A673 (cell line): ENCODE results near the gene EPHB2. TPM values are rescaled to one million over a fixed set of nuclear protein-coding genes. Genes with fewer than 3 reads are reported as not detected.

ENCODE experiments used
- BruUV-seq: library from RNA; stranded (reverse); fragments of 400-500 nt; replicated peaks from 2 replicates; lab custom pipeline; 2021; lab: Mats Ljungman, UMichigan
- CTCF ChIA-PET: fragments of 300-600 bp; sonication (Branson Sonifier 250); formaldehyde crosslinking; loops from one replicate; lab custom pipeline; 2022; ENCODE audit warnings: antibody characterized with exemption; lab: Charles Lee
- POLR2A ChIA-PET: fragments of 300-600 bp; sonication (Branson Sonifier 250); formaldehyde crosslinking; loops from one replicate; lab custom pipeline; 2022; ENCODE audit warnings: antibody characterized with exemption; ENCODE audit not compliant: low non-redundant PET; lab: Charles Lee
- DNase-seq: peaks from one replicate; pipeline ENCODE4 v3.0.0-alpha.2; 2015; ENCODE audit warnings: low spot score
- H3K27ac ChIP-seq: fragments of 200-600 bp; sonication (generic); 2 replicates; pipeline ENCODE4 v1.5.1; 2016; ENCODE audit warnings: mixed run types, low read depth, mild to moderate bottlenecking, mixed read lengths, antibody characterized with exemption, low read length; ENCODE audit not compliant: poor library complexity, severe bottlenecking
- H3K27me3 ChIP-seq: fragments of 200-600 bp; sonication (generic); replicated peaks from 2 replicates; pipeline ENCODE4 v1.6.1; 2017; ENCODE audit warnings: mixed run types, low read depth, mild to moderate bottlenecking, mixed read lengths, antibody characterized with exemption, low read length; ENCODE audit not compliant: insufficient read depth, poor library complexity
- H3K36me3 ChIP-seq: fragments of 200-600 bp; sonication (generic); 2 replicates; pipeline ENCODE4 v1.6.1; 2016; ENCODE audit warnings: mixed run types, mild to moderate bottlenecking, mixed read lengths, antibody characterized with exemption, low read length; ENCODE audit not compliant: insufficient read depth, poor library complexity, severe bottlenecking
- H3K4me1 ChIP-seq: fragments of 200-600 bp; sonication (generic); 2 replicates; pipeline ENCODE4 v1.6.1; 2017; ENCODE audit warnings: mixed run types, mild to moderate bottlenecking, mixed read lengths, antibody characterized with exemption, low read length; ENCODE audit not compliant: insufficient read depth, poor library complexity, severe bottlenecking
- H3K4me3 ChIP-seq: fragments of 200-600 bp; sonication (generic); 2 replicates; pipeline ENCODE4 v1.5.1; 2016; ENCODE audit warnings: low read depth, mixed run types, mild to moderate bottlenecking, mixed read lengths, low read length; ENCODE audit not compliant: poor library complexity, severe bottlenecking
- H3K9me3 ChIP-seq: fragments of 200-600 bp; sonication (generic); 2 replicates; pipeline ENCODE4 v1.6.1; 2016; ENCODE audit warnings: mixed run types, low read depth, mild to moderate bottlenecking, mixed read lengths, antibody characterized with exemption, low read length; ENCODE audit not compliant: poor library complexity, severe bottlenecking
- CTCF ChIP-seq: fragments of 300-800, 200-600 bp; sonication (generic); conservative IDR thresholded peaks from 2 replicates; pipeline ENCODE4 v1.5.1; 2017; ENCODE audit warnings: low read depth, mild to moderate bottlenecking, antibody characterized with exemption, low read length, moderate library complexity, mixed read lengths
- EZH2 ChIP-seq: fragments of 200-600 bp; sonication (generic); IDR thresholded peaks from 2 replicates; pipeline ENCODE4 v1.6.1; 2017; ENCODE audit warnings: borderline replicate concordance, low read depth, mild to moderate bottlenecking, mixed read lengths, antibody characterized with exemption, low read length; ENCODE audit not compliant: poor library complexity, severe bottlenecking
- intact Hi-C: fragments of 100-400 bp; cut with micrococcal nuclease; formaldehyde crosslinking; loops from one replicate; pipeline ENCODE4 v1.10.0; 2022; ENCODE audit not compliant: unreplicated experiment
- total RNA-seq: library from RNA; stranded (reverse); gene quantifications from 2 replicates; pipeline ENCODE4 v1.2.3, GENCODE V29; 2021

EPHB2 gene
- total RNA-seq, 1 experiment from 2014 or later = 10.4 TPM

- no TSS peak for BruUV-seq
- no peak for DNase-seq
- Histone ChIP-seq H3K9me3 (no peaks in the 10 kb centered on the region), H3K36me3 (no peaks in the 10 kb centered on the region), H3K27me3 (no peaks in the 10 kb centered on the region), H3K4me3 (no peak overlapping the region), H3K27ac (no peak overlapping the region), H3K4me1 (peaks cover 28% of the 10 kb centered on the region)
- CTCF ChIA-PET = no interaction called here
- intact Hi-C loops = no loop called here
- TF ChIP-seq EZH2 = no peak
- no peak for TF ChIP-seq CTCF
- POLR2A ChIA-PET = no interaction called here
These were observed 204.6 kb downstream of the EPHB2 start for GRCh38 chr1:22915231-22915630.

GRCh38 chr1:22915816-22916470, 205.3 kb downstream of the EPHB2 start:
- intact Hi-C loops = no loop called here
- peak overlapping the region; percentile 6 for H3K4me3 ChIP-seq
- DNase-seq = peak; percentile 44
- H3K36me3 ChIP-seq = no peaks in the 10 kb centered on the region
- peaks cover 28% of the 10 kb centered on the region for H3K4me1 ChIP-seq
- BruUV-seq = no TSS peak
- H3K27ac ChIP-seq = peak overlapping the region; percentile 51
- no peaks in the 10 kb centered on the region for H3K27me3 ChIP-seq
- no peaks in the 10 kb centered on the region for H3K9me3 ChIP-seq
- ChIA-PET CTCF (interaction anchor here (0.7 kb wide), 2 partner anchors 11 to 241 kb away, joined by 4 read pairs; no protein-coding TSS in a partner anchor), POLR2A (no interaction called here)
- TF ChIP-seq EZH2 = no peak
- no peak for TF ChIP-seq CTCF

- Histone ChIP-seq H3K27ac (peak overlapping the region; percentile 37), H3K4me1 (peaks cover 28% of the 10 kb centered on the region), H3K4me3 (peak overlapping the region; percentile 6), H3K27me3 (no peaks in the 10 kb centered on the region), H3K9me3 (no peaks in the 10 kb centered on the region), H3K36me3 (no peaks in the 10 kb centered on the region)
- DNase-seq = peak; percentile 90
- ChIA-PET CTCF (interaction anchor here (0.7 kb wide), 2 partner anchors 11 to 242 kb away, joined by 4 read pairs; no protein-coding TSS in a partner anchor), POLR2A (interaction anchor here (0.5 kb wide), 1 partner anchor 336 kb away, joined by 3 read pairs; no protein-coding TSS in a partner anchor)
- no TSS peak for BruUV-seq
- TF ChIP-seq CTCF (no peak), EZH2 (no peak)
- intact Hi-C loops = no loop called here
These were observed 205.8 kb downstream of the EPHB2 start for GRCh38 chr1:22916471-22916820.
